Endodermal cell (in vitro differentiated cells): ENCODE results near the gene SORCS2. TPM values are rescaled to one million over a fixed set of nuclear protein-coding genes. Genes with fewer than 3 reads are reported as not detected.

Source experiments
- DNase-seq: peaks from one replicate; pipeline ENCODE4 v3.0.0-alpha.2; 2017
- H3K27ac ChIP-seq: 2 replicates; pipeline ENCODE4 v1.5.1; 2013; ENCODE audit warnings: mild to moderate bottlenecking, low read depth, low read length, moderate library complexity
- H3K27me3 ChIP-seq: 2 replicates; pipeline ENCODE4 v1.6.1; 2013; ENCODE audit warnings: mild to moderate bottlenecking, low read length, moderate library complexity; ENCODE audit not compliant: insufficient read depth, control insufficient read depth, poor library complexity, severe bottlenecking
- H3K36me3 ChIP-seq: 2 replicates; pipeline ENCODE4 v1.7.0; 2013; ENCODE audit warnings: mild to moderate bottlenecking, low read length, moderate library complexity; ENCODE audit not compliant: control insufficient read depth, insufficient read depth
- H3K4me1 ChIP-seq: one replicate; pipeline ENCODE4 v1.7.0; 2013; ENCODE audit warnings: low read length; ENCODE audit not compliant: control insufficient read depth, insufficient read depth
- H3K4me3 ChIP-seq: 2 replicates; pipeline ENCODE4 v1.5.1; 2013; ENCODE audit warnings: mild to moderate bottlenecking, low read length, moderate library complexity
- H3K9ac ChIP-seq: 2 replicates; pipeline ENCODE4 v1.6.1; 2013; ENCODE audit warnings: mild to moderate bottlenecking, low read length, moderate library complexity; ENCODE audit not compliant: poor library complexity, severe bottlenecking; ENCODE audit errors: extremely low read depth
- H3K9me3 ChIP-seq: 2 replicates; pipeline ENCODE4 v1.6.1; 2013; ENCODE audit warnings: mild to moderate bottlenecking, low read length, moderate library complexity; ENCODE audit not compliant: control insufficient read depth
- H3K27ac Mint-ChIP-seq: 2 replicates; pipeline ENCODE4 v1.8.0; 2020; ENCODE audit warnings: mixed read lengths
- H3K27me3 Mint-ChIP-seq: 2 replicates; pipeline ENCODE4 v1.8.0; 2021; ENCODE audit warnings: mild to moderate bottlenecking, mixed read lengths; ENCODE audit not compliant: insufficient read depth
- H3K36me3 Mint-ChIP-seq: 2 replicates; pipeline ENCODE4 v1.8.0; 2020; ENCODE audit warnings: low read depth, mixed read lengths
- H3K4me1 Mint-ChIP-seq: 2 replicates; pipeline ENCODE4 v1.8.0; 2020; ENCODE audit warnings: mixed read lengths
- H3K4me3 Mint-ChIP-seq: 2 replicates; pipeline ENCODE4 v1.8.0; 2020; ENCODE audit warnings: mild to moderate bottlenecking, moderate library complexity, mixed read lengths
- H3K9me3 Mint-ChIP-seq: 2 replicates; pipeline ENCODE4 v1.8.0; 2020; ENCODE audit warnings: mild to moderate bottlenecking, mixed read lengths
- CTCF ChIP-seq: fragments of 200-600 bp; sonication (generic); conservative IDR thresholded peaks from 2 replicates; pipeline ENCODE4 v1.5.0; 2021; ENCODE audit warnings: antibody characterized with exemption, mild to moderate bottlenecking
- WGBS, 2 experiments: methylation state at CpG; one replicate each; pipeline versions ENCODE4 v1.1.5 to v1.1.7; 2013; ENCODE audit warnings: missing lambda C conversion rate in 2 of 2, mixed read lengths in 1 of 2; ENCODE audit not compliant: insufficient coverage in 1 of 2, insufficient read length in 1 of 2; 5-methylcytosine and 5-hydroxymethylcytosine counted together
- total RNA-seq, 2 donors: library from RNA; stranded (reverse); fragmentation: NEBNext Ultra II Directional in 1 of 2; extraction: Animal tissue kit (Norgen Biotek cat#: 25700) in 1 of 2; gene quantifications; 2 replicates in 1 of 2; 3 replicates in 1 of 2; pipeline ENCODE4 v1.2.1, GENCODE V29; 2021

SORCS2 gene
- total RNA-seq, 2 donors from 2014 or later: 1.4 to 1.9 TPM

- no peak for TF ChIP-seq CTCF
- Histone ChIP-seq H3K36me3 (no peaks in the 10 kb centered on the region), H3K9ac (no peak overlapping the region), H3K4me1 (no peaks in the 10 kb centered on the region), H3K27ac (no peak overlapping the region), H3K9me3 (no peaks in the 10 kb centered on the region), H3K4me3 (no peak overlapping the region), H3K27me3 (peaks cover 53% of the 10 kb centered on the region)
- Mint-ChIP-seq H3K9me3 (no peaks in the 10 kb centered on the region), H3K27me3 (peaks cover 52% of the 10 kb centered on the region), H3K4me3 (no peak overlapping the region), H3K27ac (no peak overlapping the region), H3K4me1 (peaks cover 3% of the 10 kb centered on the region), H3K36me3 (no peaks in the 10 kb centered on the region)
- peak; percentile 48 for DNase-seq
- 52 to 78% methylated on average over 2 to 7 of the region's 7 CpGs for WGBS, 2 experiments
Observed at GRCh38 chr4:7196288-7196651, 3.9 kb downstream of the SORCS2 start.

GRCh38 chr4:7196736-7197135 lies 4.4 kb downstream of the SORCS2 start:
- Histone ChIP-seq H3K4me1 (no peaks in the 10 kb centered on the region), H3K9me3 (no peaks in the 10 kb centered on the region), H3K27ac (no peak overlapping the region), H3K9ac (no peak overlapping the region), H3K4me3 (no peak overlapping the region), H3K36me3 (no peaks in the 10 kb centered on the region), H3K27me3 (peaks cover 49% of the 10 kb centered on the region)
- H3K27ac Mint-ChIP-seq: no peak overlapping the region
- no peaks in the 10 kb centered on the region for H3K36me3 Mint-ChIP-seq
- no peak overlapping the region for H3K4me3 Mint-ChIP-seq
- peak; percentile 53 for DNase-seq
- no peak for TF ChIP-seq CTCF
- peaks cover 3% of the 10 kb centered on the region for H3K4me1 Mint-ChIP-seq
- WGBS, 2 experiments: 77 to 94% methylated on average over 3 to 5 of the region's 5 CpGs
- H3K9me3 Mint-ChIP-seq: no peaks in the 10 kb centered on the region
- peaks cover 47% of the 10 kb centered on the region for H3K27me3 Mint-ChIP-seq

GRCh38 chr4:7197910-7198309 lies 5.6 kb downstream of the SORCS2 start:
- Mint-ChIP-seq H3K36me3 (no peaks in the 10 kb centered on the region), H3K27me3 (peaks cover 42% of the 10 kb centered on the region), H3K9me3 (no peaks in the 10 kb centered on the region), H3K27ac (no peak overlapping the region), H3K4me3 (no peak overlapping the region), H3K4me1 (peaks cover 3% of the 10 kb centered on the region)
- Histone ChIP-seq H3K36me3 (no peaks in the 10 kb centered on the region), H3K4me1 (no peaks in the 10 kb centered on the region), H3K27me3 (peaks cover 43% of the 10 kb centered on the region), H3K9ac (no peak overlapping the region), H3K4me3 (no peak overlapping the region), H3K27ac (no peak overlapping the region), H3K9me3 (no peaks in the 10 kb centered on the region)
- DNase-seq: peak; percentile 42
- 94 to 96% methylated on average over 5 of the region's 5 CpGs for WGBS, 2 experiments
- no peak for TF ChIP-seq CTCF
